ENCODE results near the gene IL17RD. TPM values are rescaled to one million over a fixed set of nuclear protein-coding genes. Genes with fewer than 3 reads are reported as not detected.

The IL17RD gene
- total and polyA plus RNA-seq, 2 of the 13 experiments (the other 11 are each of a cell fraction or from before 2014, with no cell fraction given) = 0.28 to 0.31 TPM

DNA sequence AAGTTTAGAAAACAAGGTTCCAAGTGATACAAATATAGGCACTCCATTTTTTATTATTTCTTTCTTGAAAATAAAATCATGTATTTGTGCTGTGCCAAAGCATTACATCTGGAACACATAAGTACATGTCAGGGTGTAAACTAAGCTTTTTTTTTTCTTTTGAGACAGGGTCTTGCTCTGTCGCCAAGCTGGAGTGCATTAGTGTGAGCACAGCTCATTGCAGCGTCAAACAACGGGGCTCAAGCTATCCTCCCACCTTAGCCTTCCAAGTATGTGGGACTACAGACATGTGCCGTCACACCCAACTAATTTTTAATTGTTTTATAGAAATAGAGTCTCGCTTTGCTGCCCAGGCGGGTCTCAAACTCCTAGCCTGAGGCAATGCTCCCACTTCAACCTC lies 95.7 kb downstream of the IL17RD start (continued):
- TF ChIP-seq, protein P1, sequence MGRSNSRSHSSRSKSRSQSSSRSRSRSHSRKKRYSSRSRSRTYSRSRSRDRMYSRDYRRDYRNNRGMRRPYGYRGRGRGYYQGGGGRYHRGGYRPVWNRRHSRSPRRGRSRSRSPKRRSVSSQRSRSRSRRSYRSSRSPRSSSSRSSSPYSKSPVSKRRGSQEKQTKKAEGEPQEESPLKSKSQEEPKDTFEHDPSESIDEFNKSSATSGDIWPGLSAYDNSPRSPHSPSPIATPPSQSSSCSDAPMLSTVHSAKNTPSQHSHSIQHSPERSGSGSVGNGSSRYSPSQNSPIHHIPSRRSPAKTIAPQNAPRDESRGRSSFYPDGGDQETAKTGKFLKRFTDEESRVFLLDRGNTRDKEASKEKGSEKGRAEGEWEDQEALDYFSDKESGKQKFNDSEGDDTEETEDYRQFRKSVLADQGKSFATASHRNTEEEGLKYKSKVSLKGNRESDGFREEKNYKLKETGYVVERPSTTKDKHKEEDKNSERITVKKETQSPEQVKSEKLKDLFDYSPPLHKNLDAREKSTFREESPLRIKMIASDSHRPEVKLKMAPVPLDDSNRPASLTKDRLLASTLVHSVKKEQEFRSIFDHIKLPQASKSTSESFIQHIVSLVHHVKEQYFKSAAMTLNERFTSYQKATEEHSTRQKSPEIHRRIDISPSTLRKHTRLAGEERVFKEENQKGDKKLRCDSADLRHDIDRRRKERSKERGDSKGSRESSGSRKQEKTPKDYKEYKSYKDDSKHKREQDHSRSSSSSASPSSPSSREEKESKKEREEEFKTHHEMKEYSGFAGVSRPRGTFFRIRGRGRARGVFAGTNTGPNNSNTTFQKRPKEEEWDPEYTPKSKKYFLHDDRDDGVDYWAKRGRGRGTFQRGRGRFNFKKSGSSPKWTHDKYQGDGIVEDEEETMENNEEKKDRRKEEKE (IDR thresholded peaks at IDR 0.05) = no peak

DNA sequence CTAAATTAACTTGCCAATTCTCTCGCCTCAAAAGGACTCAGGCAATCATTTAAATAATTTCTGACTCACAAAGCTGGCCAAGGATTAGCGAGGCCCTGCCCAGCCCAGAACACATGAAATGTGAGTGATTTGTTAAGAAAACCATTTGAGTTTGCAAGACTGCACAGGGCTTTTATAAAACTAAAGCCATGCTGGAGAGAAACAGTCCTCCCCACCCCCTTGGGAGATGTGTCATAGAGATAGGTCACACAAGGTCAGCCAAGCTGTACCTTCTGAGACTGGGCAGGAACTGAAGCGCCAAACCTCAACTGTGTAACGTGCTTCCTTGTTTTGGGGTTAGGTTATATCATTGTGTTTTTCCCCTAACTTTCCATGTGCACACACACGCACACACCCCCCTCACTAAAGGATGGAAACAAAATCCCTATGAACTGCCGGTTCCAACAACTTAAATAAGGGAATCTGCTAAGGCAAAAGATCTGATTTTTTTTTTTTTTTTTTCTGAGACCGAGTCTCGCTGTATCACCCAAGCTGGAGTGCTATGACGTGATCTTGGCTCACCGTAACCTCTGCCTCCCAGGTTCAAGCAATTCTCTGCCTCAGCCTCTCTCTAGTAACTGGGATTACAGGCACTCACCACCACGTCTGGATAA lies 96.6 kb downstream of the IL17RD start:
- 87% methylated on average over 11 of the region's 11 CpGs for WGBS (ENCODE audit: low lambda C conversion rate)
- peaks cover 20% of the 10 kb centered on the region for H3K4me1 ChIP-seq (ENCODE audit: insufficient read depth, low read length)
- no peak for ATAC-seq
- H3K9ac ChIP-seq (ENCODE audit: insufficient read depth, low read depth, low read length) = no peak overlapping the region
- no peak for FAIRE-seq
- no peak for DNase-seq (ENCODE audit: low spot score)
- intact Hi-C loops (cut with micrococcal nuclease; ENCODE audit: unreplicated experiment) (no loop called here), in situ Hi-C loops (cut with HindIII; ENCODE audit: extremely low pct_ligation_motif_present, low pct_unique_long_range_greater_than_20kb) (no loop called here)
- no peaks in the 10 kb centered on the region for H3K36me3 ChIP-seq (replicated peaks in 1 of 2; ENCODE audit: control insufficient read depth in 1 of 2, insufficient read depth in 2 of 2, low read length in 2 of 2)
- no TSS peak for BruUV-seq (replicated peaks)
- no peak overlapping the region for H3K27ac ChIP-seq (ENCODE audit: extremely low read length, insufficient read depth, low read length)
- no peaks in the 10 kb centered on the region for H3K9me3 ChIP-seq (ENCODE audit: low read length)
- ChIA-PET CTCF (ENCODE audit: low intra/inter-chr PET ratio, low total read pairs) (no interaction called here), POLR2A (no interaction called here)
- H2AFZ ChIP-seq (ENCODE audit: low read length) = no peak overlapping the region
- no peaks in the 10 kb centered on the region for H4K20me1 ChIP-seq (ENCODE audit: insufficient read depth, low read length)
- peaks cover 2% of the 10 kb centered on the region for H3K79me2 ChIP-seq (ENCODE audit: insufficient read depth, low read length)
- no peak overlapping the region for H3K4me2 ChIP-seq (ENCODE audit: low read depth, low read length)
- no peaks in the 10 kb centered on the region for H3K27me3 ChIP-seq (ENCODE audit: control insufficient read depth in 1 of 2, insufficient read depth in 2 of 2, low read length in 2 of 2)
- H3K4me3 ChIP-seq (replicated peaks in 1 of 3; ENCODE audit: insufficient read depth in 1 of 3, low read depth in 2 of 3, low read length in 3 of 3) = no peak overlapping the region
- TF ChIP-seq, protein P2, sequence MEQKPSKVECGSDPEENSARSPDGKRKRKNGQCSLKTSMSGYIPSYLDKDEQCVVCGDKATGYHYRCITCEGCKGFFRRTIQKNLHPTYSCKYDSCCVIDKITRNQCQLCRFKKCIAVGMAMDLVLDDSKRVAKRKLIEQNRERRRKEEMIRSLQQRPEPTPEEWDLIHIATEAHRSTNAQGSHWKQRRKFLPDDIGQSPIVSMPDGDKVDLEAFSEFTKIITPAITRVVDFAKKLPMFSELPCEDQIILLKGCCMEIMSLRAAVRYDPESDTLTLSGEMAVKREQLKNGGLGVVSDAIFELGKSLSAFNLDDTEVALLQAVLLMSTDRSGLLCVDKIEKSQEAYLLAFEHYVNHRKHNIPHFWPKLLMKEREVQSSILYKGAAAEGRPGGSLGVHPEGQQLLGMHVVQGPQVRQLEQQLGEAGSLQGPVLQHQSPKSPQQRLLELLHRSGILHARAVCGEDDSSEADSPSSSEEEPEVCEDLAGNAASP (CRISPR knock-in tag; IDR thresholded peaks at IDR 0.05; ENCODE audit: borderline replicate concordance) = peak; percentile 73; the same call in 1 of the 2 replicates
- no peak for TF ChIP-seq ZSCAN22 (CRISPR knock-in tag; IDR thresholded peaks at IDR 0.05)
- TF ChIP-seq, protein P3, sequence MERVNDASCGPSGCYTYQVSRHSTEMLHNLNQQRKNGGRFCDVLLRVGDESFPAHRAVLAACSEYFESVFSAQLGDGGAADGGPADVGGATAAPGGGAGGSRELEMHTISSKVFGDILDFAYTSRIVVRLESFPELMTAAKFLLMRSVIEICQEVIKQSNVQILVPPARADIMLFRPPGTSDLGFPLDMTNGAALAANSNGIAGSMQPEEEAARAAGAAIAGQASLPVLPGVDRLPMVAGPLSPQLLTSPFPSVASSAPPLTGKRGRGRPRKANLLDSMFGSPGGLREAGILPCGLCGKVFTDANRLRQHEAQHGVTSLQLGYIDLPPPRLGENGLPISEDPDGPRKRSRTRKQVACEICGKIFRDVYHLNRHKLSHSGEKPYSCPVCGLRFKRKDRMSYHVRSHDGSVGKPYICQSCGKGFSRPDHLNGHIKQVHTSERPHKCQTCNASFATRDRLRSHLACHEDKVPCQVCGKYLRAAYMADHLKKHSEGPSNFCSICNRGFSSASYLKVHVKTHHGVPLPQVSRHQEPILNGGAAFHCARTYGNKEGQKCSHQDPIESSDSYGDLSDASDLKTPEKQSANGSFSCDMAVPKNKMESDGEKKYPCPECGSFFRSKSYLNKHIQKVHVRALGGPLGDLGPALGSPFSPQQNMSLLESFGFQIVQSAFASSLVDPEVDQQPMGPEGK (CRISPR knock-in tag; IDR thresholded peaks at IDR 0.05) = no peak
- TF ChIP-seq NR2F6 (IDR thresholded peaks at IDR 0.05) = no peak
- 0 out of 2 replicates have a peak, but pooled peaks have one; percentile 26 for TF ChIP-seq NR2F6 (CRISPR knock-in tag; IDR thresholded peaks at IDR 0.05)
- TF ChIP-seq MLLT10 (CRISPR knock-in tag; IDR thresholded peaks at IDR 0.05) = no peak
- no peak for TF ChIP-seq ZBTB21 (CRISPR knock-in tag; IDR thresholded peaks at IDR 0.05)
- no peak for TF ChIP-seq NR2C2 (CRISPR knock-in tag; IDR thresholded peaks at IDR 0.05; ENCODE audit: borderline replicate concordance)
- no peak for TF ChIP-seq NFE2 (CRISPR knock-in tag; IDR thresholded peaks at IDR 0.05)
- no peak for TF ChIP-seq ZNF460 (CRISPR knock-in tag; IDR thresholded peaks at IDR 0.05; ENCODE audit: borderline replicate concordance)
- no peak for TF ChIP-seq ZC3H4 (CRISPR knock-in tag; IDR thresholded peaks at IDR 0.05; ENCODE audit: borderline replicate concordance)
- TF ChIP-seq SRSF1 (optimal IDR thresholded peaks at IDR 0.05; ENCODE audit: low read depth, low read length) = no peak
- TF ChIP-seq, protein P4, sequence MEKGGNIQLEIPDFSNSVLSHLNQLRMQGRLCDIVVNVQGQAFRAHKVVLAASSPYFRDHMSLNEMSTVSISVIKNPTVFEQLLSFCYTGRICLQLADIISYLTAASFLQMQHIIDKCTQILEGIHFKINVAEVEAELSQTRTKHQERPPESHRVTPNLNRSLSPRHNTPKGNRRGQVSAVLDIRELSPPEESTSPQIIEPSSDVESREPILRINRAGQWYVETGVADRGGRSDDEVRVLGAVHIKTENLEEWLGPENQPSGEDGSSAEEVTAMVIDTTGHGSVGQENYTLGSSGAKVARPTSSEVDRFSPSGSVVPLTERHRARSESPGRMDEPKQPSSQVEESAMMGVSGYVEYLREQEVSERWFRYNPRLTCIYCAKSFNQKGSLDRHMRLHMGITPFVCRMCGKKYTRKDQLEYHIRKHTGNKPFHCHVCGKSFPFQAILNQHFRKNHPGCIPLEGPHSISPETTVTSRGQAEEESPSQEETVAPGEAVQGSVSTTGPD (CRISPR knock-in tag; IDR thresholded peaks at IDR 0.05) = no peak
- no peak for TF ChIP-seq ZNF138 (CRISPR knock-in tag; IDR thresholded peaks at IDR 0.05; ENCODE audit: low read depth)

Measured in HepG2 (cell line).